ENCODE results near the gene HOXD4. TPM values are rescaled to one million over a fixed set of nuclear protein-coding genes. Genes with fewer than 3 reads are reported as not detected.

Gene HOXD4
- polyA plus RNA-seq, 1 of the 3 experiments (the other 2 are of a cell fraction), result 1.0 TPM

GRCh38 chr2:176117162-176117822 is 34.1 kb upstream of the HOXD4 start:
- H3K27me3 ChIP-seq (ENCODE audit: insufficient read depth), result peaks cover 49% of the 10 kb centered on the region
- no peaks in the 10 kb centered on the region for H3K36me3 ChIP-seq (replicated peaks in 1 of 2; ENCODE audit: control insufficient read depth in 1 of 2, insufficient read depth in 2 of 2, low read length in 1 of 2)
- no peak overlapping the region for H2AFZ ChIP-seq (ENCODE audit: low read depth)
- H3K27ac ChIP-seq (ENCODE audit: low read depth in 2 of 2, low read length in 1 of 2), result no peak overlapping the region
- no peak for DNase-seq
- no peak overlapping the region for H3K9ac ChIP-seq
- H3F3A ChIP-seq (replicated peaks; ENCODE audit: insufficient read depth), result no peaks in the 10 kb centered on the region
- TF ChIP-seq PBX3 (IDR thresholded peaks at IDR 0.05) (no peak), NRF1 (IDR thresholded peaks at IDR 0.05; ENCODE audit: low read depth, low read length) (no peak), FOXM1 (IDR thresholded peaks at IDR 0.05; ENCODE audit: low read depth) (no peak), TEAD4 (IDR thresholded peaks at IDR 0.05; ENCODE audit: borderline replicate concordance, insufficient read depth) (no peak), EZH2phosphoT487 (IDR thresholded peaks at IDR 0.05; ENCODE audit: borderline replicate concordance, low read depth) (0 out of 2 replicates have a peak, but pooled peaks have one; percentile 53)
- H3K9me3 ChIP-seq, result no peaks in the 10 kb centered on the region
- no peaks in the 10 kb centered on the region for H4K20me1 ChIP-seq (ENCODE audit: insufficient read depth)
- H3K4me3 ChIP-seq (ENCODE audit: low read depth in 2 of 2, low read length in 1 of 2), result peak overlapping the region in 1 of 2 experiments; percentile 45; a peak in 1 of 4 replicates
- H3K4me2 ChIP-seq, result 0 out of 2 replicates have a peak overlapping the region, but pooled peaks have one; percentile 57
- ChIA-PET POLR2A (interaction anchor here (1.0 kb wide), 1 partner anchor 13 kb away, joined by 3 read pairs; no protein-coding TSS in a partner anchor), CTCF (interaction anchor here (0.8 to 17.7 kb wide), 13 partner anchors 7 to 1044 kb away, joined by 3 to 264 read pairs (median 8); partner anchors contain the start of genes HOXD12, HOXD13 and HOXD9)
- H3K4me1 ChIP-seq (ENCODE audit: control insufficient read depth in 1 of 2, insufficient read depth in 2 of 2, low read depth in 1 of 2, low read length in 1 of 2), result peaks cover 0 to 14% of the 10 kb centered on the region in 2 experiments; a peak in 1 of 4 replicates
- no peaks in the 10 kb centered on the region for H3K79me2 ChIP-seq (ENCODE audit: insufficient read depth)
- H3K9me2 ChIP-seq, result no peaks in the 10 kb centered on the region
- 55% methylated on average over 20 of the region's 40 CpGs for WGBS (ENCODE audit: low lambda C conversion rate)

- H3K79me2 ChIP-seq (ENCODE audit: insufficient read depth), result no peaks in the 10 kb centered on the region
- no peak for DNase-seq
- H3K27ac ChIP-seq (ENCODE audit: low read depth in 2 of 2, low read length in 1 of 2), result no peak overlapping the region
- no peak overlapping the region for H3K9ac ChIP-seq
- H3K27me3 ChIP-seq (ENCODE audit: insufficient read depth), result peaks cover 43% of the 10 kb centered on the region
- no peaks in the 10 kb centered on the region for H3K9me3 ChIP-seq
- peaks cover 0 to 14% of the 10 kb centered on the region in 2 experiments; a peak in 1 of 4 replicates for H3K4me1 ChIP-seq (ENCODE audit: control insufficient read depth in 1 of 2, insufficient read depth in 2 of 2, low read depth in 1 of 2, low read length in 1 of 2)
- CTCF ChIA-PET, result interaction anchor here (0.8 to 17.7 kb wide), 11 partner anchors 7 to 1043 kb away, joined by 3 to 264 read pairs (median 9); partner anchors contain the start of genes HOXD12, HOXD13 and HOXD9
- H3F3A ChIP-seq (replicated peaks; ENCODE audit: insufficient read depth), result no peaks in the 10 kb centered on the region
- no peak overlapping the region; a peak in 1 of 4 replicates for H3K4me3 ChIP-seq (ENCODE audit: low read depth in 2 of 2, low read length in 1 of 2)
- H3K4me2 ChIP-seq, result no peak overlapping the region
- POLR2A ChIA-PET, result interaction anchor here (1.0 kb wide), 1 partner anchor 14 kb away, joined by 3 read pairs; no protein-coding TSS in a partner anchor
- WGBS (ENCODE audit: low lambda C conversion rate), result 81% methylated on average over 11 of the region's 11 CpGs
- no peaks in the 10 kb centered on the region for H3K9me2 ChIP-seq
- no peak overlapping the region for H2AFZ ChIP-seq (ENCODE audit: low read depth)
- H4K20me1 ChIP-seq (ENCODE audit: insufficient read depth), result no peaks in the 10 kb centered on the region
- H3K36me3 ChIP-seq (replicated peaks in 1 of 2; ENCODE audit: control insufficient read depth in 1 of 2, insufficient read depth in 2 of 2, low read length in 1 of 2), result no peaks in the 10 kb centered on the region
- TF ChIP-seq CHD2 (IDR thresholded peaks at IDR 0.05; ENCODE audit: low read length, partially characterized antibody) (no peak), TEAD4 (IDR thresholded peaks at IDR 0.05; ENCODE audit: borderline replicate concordance, insufficient read depth) (no peak), FOXJ3 (CRISPR knock-in tag; IDR thresholded peaks at IDR 0.05) (no peak), REST (IDR thresholded peaks at IDR 0.05; ENCODE audit: low read depth, low read length) (no peak), EZH2phosphoT487 (IDR thresholded peaks at IDR 0.05; ENCODE audit: borderline replicate concordance, low read depth) (no peak), NFIC (IDR thresholded peaks at IDR 0.05; ENCODE audit: borderline replicate concordance) (no peak), ELF1 (IDR thresholded peaks at IDR 0.05) (no peak), EP300 (IDR thresholded peaks at IDR 0.05; ENCODE audit: borderline replicate concordance in 1 of 2, low read depth in 1 of 2, low read length in 1 of 2) (no peak), TAF1 (IDR thresholded peaks at IDR 0.05; ENCODE audit: borderline replicate concordance, low read depth, low read length) (no peak), FOSL2 (IDR thresholded peaks at IDR 0.05; ENCODE audit: borderline replicate concordance, low read depth) (no peak), IRF3 (IDR thresholded peaks at IDR 0.05; ENCODE audit: low read depth, low read length) (no peak), USF2 (IDR thresholded peaks at IDR 0.05; ENCODE audit: borderline replicate concordance, low read depth, low read length) (no peak), NRF1 (IDR thresholded peaks at IDR 0.05; ENCODE audit: low read depth, low read length) (no peak), YY1 (IDR thresholded peaks at IDR 0.05; ENCODE audit: low read depth) (no peak), MAX (IDR thresholded peaks at IDR 0.05; ENCODE audit: low read depth) (no peak)
Measured at GRCh38 chr2:176117823-176118371, 33.5 kb upstream of the HOXD4 start.

Data from SK-N-SH (cell line).